Gastroesophageal sphincter (tissue), 3 donors: ENCODE results near the gene TTC9B.

Experiments
- EP300 ChIP-seq: sonication (generic); formaldehyde crosslinking; IDR thresholded peaks from one replicate; pipeline ENCODE4 v1.6.1; 2017; ENCODE audit warnings: antibody characterized with exemption, mild to moderate bottlenecking
- POLR2A ChIP-seq, 2 donors: fragments of 450-650 bp; IDR thresholded peaks; one replicate each; pipeline ENCODE4 v1.6.1; 2017; ENCODE audit warnings: antibody characterized with exemption in 2 of 2, mild to moderate bottlenecking in 2 of 2, moderate library complexity in 1 of 2
- POLR2AphosphoS5 ChIP-seq: sonication (generic); formaldehyde crosslinking; IDR thresholded peaks from one replicate; pipeline ENCODE4 v1.6.1; 2017; ENCODE audit warnings: antibody characterized with exemption
- TF ChIP-seq, protein P1 (sequence below), 4 experiments: fragments of 200-600 bp in 2 of 4; fragments of 450-650 bp in 2 of 4; sonication (generic) in 1 of 4; IDR thresholded peaks; one replicate each; pipeline ENCODE4 v1.5.1; 2017 to 2019; ENCODE audit warnings: antibody characterized with exemption in 4 of 4, mild to moderate bottlenecking in 2 of 4, moderate library complexity in 2 of 4

DNA sequence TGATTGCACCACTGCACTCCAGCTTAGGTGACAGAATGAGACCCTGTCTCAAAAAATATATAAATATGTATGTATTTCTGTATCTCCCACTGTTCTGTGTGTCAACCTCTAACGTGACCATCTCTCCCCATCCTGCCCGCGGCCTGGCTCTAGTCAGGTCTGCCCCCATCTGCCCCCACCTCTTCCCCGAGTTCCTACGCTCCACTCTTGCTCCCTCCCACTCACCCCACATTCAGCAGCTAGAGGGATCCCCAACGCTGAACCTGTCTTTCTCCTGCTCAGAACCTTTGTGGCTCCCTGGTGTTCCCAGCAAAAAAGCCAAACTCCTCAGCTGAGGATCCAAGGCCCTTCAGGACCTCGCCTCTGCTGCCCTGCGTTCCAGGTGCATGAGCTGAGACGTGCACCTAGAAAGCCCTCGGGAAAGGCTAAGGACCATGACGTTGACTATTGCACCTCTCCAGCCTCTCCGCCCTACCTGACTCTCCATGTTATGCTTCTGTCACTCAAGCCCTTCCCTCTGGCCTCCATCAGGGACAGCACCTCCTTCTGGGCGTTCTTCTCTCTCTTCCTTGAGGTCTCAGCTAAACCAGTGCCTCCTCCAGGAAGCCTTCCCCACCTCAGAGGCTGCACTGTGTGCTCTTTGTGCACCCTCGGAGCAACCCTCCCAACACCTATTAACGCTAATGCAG is 48.9 kb upstream of the TTC9B start:
- TF ChIP-seq, protein P1, sequence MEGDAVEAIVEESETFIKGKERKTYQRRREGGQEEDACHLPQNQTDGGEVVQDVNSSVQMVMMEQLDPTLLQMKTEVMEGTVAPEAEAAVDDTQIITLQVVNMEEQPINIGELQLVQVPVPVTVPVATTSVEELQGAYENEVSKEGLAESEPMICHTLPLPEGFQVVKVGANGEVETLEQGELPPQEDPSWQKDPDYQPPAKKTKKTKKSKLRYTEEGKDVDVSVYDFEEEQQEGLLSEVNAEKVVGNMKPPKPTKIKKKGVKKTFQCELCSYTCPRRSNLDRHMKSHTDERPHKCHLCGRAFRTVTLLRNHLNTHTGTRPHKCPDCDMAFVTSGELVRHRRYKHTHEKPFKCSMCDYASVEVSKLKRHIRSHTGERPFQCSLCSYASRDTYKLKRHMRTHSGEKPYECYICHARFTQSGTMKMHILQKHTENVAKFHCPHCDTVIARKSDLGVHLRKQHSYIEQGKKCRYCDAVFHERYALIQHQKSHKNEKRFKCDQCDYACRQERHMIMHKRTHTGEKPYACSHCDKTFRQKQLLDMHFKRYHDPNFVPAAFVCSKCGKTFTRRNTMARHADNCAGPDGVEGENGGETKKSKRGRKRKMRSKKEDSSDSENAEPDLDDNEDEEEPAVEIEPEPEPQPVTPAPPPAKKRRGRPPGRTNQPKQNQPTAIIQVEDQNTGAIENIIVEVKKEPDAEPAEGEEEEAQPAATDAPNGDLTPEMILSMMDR (IDR thresholded peaks at IDR 0.05) = no peak
- no peak for TF ChIP-seq EP300
- no peak for TF ChIP-seq POLR2AphosphoS5
- no peak for TF ChIP-seq POLR2A (IDR thresholded peaks at IDR 0.05)
